Measurements from ENCODE around the gene PDSS1. TPM values are rescaled to one million over a fixed set of nuclear protein-coding genes. Genes with fewer than 3 reads are reported as not detected.

PDSS1 gene
- total RNA-seq, 1 donor from 2014 or later: 8.8 TPM

DNA sequence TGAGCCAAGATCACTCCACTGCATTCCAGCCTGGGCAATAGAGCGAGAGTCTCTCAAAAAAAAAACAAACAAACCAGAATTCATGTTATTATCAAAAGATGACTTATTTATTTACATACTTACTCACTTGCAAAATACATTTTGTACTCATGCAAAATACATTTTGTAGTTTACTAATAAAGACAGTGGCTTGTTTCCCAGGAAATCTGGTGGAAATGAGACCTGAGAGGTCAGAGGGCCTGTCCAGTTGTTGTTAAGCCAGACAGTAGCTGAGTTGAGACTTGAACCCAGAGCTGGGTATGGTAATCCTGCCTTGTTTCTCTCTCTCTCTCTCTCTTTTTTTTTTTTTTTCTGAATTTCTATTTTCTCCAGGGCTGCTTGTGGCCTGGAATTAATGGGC is 29.5 kb downstream of the PDSS1 start:
- H3K4me3 ChIP-seq (ENCODE audit: low read depth, low read length): no peak overlapping the region
- TF ChIP-seq, protein P1, sequence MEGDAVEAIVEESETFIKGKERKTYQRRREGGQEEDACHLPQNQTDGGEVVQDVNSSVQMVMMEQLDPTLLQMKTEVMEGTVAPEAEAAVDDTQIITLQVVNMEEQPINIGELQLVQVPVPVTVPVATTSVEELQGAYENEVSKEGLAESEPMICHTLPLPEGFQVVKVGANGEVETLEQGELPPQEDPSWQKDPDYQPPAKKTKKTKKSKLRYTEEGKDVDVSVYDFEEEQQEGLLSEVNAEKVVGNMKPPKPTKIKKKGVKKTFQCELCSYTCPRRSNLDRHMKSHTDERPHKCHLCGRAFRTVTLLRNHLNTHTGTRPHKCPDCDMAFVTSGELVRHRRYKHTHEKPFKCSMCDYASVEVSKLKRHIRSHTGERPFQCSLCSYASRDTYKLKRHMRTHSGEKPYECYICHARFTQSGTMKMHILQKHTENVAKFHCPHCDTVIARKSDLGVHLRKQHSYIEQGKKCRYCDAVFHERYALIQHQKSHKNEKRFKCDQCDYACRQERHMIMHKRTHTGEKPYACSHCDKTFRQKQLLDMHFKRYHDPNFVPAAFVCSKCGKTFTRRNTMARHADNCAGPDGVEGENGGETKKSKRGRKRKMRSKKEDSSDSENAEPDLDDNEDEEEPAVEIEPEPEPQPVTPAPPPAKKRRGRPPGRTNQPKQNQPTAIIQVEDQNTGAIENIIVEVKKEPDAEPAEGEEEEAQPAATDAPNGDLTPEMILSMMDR (conservative IDR thresholded peaks at IDR 0.05; ENCODE audit: low read depth, low read length): no peak
- DNase-seq (ENCODE audit: low read depth): no peak

DNA sequence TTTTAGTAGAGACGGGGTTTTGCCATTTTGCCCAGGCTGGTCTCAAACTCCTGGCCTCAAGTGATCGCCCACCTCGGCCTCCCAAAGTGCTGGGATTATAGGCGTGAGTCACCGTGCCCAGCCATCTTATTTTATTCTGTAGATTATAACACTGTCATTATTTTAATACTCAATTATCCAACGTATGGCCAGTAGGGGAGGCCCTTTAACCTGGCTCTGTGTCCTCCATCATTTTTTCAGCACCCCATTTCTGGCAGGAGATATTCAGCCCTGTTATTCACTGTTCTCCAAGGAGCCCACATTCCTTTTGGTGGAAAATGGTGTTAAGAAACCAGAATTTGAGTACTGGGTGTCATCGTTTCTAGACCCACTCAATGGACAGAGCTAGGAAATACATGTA is 31.5 kb downstream of the PDSS1 start:
- no peak overlapping the region for H3K4me3 ChIP-seq (ENCODE audit: low read depth, low read length)
- no peak for DNase-seq (ENCODE audit: low read depth)
- TF ChIP-seq, protein P1 (conservative IDR thresholded peaks at IDR 0.05; ENCODE audit: low read depth, low read length): peak; percentile 22

DNA sequence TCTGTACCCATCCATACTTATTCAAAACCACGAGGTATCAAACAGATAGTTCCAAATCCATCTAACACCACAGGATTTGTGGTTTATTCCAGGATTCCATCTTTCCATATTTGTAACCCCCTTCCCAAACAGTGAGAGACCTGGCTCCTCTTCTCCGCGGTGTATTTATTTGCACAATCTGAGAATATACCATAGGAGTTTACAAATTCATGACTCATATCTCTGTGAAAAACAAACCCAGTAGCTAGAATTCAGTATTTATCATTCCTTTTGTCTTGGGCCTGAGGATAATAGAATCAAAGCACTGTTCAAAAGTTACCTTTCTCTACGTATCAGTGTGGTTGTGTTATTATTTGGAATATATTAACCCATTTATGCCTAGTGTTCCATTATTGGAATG is 31.9 kb downstream of the PDSS1 start:
- H3K4me3 ChIP-seq (ENCODE audit: low read depth, low read length): no peak overlapping the region
- TF ChIP-seq, protein P1 (conservative IDR thresholded peaks at IDR 0.05; ENCODE audit: low read depth, low read length): no peak
- DNase-seq (ENCODE audit: low read depth): no peak

DNA sequence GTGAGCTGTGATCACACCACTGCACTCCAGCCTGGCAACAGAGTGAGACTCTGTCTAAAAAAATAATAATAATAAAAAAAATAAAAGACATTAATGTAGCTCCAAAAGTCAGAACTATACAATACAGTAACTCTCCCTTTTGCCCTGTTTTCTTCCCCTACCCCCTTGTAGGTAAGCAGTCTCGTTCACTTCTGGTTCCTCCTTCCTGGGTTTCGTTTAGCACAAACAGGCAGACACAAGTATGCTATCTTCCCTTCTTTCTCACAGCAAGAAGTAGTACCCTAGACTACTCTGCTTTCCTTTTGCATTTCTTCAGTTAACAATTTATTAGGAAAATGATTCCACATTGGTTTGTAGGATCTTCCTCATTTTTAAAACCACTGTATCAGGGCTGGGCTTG is 33.1 kb downstream of the PDSS1 start:
- TF ChIP-seq, protein P1 (conservative IDR thresholded peaks at IDR 0.05; ENCODE audit: low read depth, low read length): no peak
- H3K4me3 ChIP-seq (ENCODE audit: low read depth, low read length): no peak overlapping the region
- no peak for DNase-seq (ENCODE audit: low read depth)

DNA sequence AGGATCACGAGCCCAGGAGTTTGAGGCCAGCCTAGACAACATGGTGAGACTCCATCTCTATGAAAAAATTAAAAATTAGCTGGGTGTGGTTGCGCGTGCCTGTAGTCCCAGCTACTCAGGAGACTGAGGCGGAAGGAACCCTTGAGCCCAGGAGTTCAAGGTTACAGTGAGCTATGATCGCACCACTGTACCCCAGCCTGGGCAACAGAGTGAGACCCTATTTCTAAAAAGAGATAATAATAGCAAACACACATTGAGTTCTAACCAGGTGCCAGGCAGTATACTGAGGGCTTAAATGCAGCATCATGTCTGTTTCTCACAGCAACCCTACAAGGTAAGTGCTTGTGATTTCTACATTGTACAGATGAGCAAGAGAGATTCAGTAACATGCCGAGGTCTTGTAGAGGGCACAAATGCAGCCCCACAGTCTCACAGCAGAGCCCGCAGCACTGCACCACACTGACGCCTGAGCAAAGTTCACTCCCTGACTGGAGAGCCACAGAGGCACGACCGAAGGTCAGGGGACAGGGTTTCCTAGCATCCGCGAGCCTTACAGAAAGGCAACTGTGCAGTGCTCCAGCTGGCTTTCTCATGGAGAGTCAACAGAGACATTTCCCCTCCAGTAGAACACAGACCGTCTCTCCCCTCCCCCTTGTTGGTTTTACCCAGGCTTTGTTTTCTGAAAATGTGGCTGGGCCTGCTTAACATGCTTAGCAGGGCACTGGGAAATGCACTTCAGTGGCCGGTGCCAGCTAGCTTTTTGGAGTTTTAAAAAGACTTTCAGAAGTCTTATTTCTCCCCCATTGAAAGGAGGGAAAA is 36.5 kb downstream of the PDSS1 start:
- TF ChIP-seq, protein P1 (conservative IDR thresholded peaks at IDR 0.05; ENCODE audit: low read depth, low read length): no peak
- no peak for DNase-seq (ENCODE audit: low read depth)
- no peak overlapping the region for H3K4me3 ChIP-seq (ENCODE audit: low read depth, low read length)

DNA sequence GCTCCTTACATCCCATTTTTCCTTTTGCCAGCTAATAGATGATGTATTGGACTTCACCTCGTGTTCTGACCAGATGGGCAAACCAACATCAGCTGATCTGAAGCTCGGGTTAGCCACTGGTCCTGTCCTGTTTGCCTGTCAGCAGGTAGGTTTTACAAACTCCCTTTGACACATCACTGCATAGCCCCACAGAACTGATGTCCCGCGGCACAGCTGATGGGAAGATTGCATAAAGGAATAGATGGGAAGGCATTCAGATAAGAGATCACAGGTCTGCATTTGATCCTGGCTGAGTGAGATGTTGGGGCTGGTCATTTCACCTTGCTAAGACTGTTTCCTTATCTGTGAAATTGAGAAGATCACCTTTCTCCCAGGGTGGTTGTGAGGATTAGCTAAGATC is 37.9 kb downstream of the PDSS1 start:
- no peak overlapping the region for H3K4me3 ChIP-seq (ENCODE audit: low read depth, low read length)
- DNase-seq (ENCODE audit: low read depth): no peak
- TF ChIP-seq, protein P1 (conservative IDR thresholded peaks at IDR 0.05; ENCODE audit: low read depth, low read length): no peak

DNA sequence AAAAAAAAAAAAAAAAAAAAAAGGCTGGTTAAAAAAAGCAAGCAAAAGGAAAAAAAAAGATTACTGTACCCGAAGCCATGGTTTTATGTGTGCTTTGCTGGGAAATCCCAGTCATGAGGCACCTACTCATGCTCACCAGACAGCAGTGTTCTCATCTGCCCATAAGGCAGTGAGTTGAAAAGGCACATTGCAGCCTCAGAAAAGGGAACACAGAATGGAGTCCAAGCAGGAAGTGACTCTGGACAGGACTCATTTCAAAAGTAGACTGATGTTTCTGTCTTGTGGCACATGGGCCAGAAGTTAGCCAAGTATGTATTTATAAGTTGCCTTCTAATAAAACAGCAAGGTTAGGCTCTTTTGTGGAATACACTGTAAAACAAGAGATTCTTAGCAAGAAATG is 40.2 kb downstream of the PDSS1 start:
- DNase-seq (ENCODE audit: low read depth): peak; percentile 67
- TF ChIP-seq, protein P1 (conservative IDR thresholded peaks at IDR 0.05; ENCODE audit: low read depth, low read length): no peak
- H3K4me3 ChIP-seq (ENCODE audit: low read depth, low read length): no peak overlapping the region
